Transverse colon (tissue), 4 donors: ENCODE results near the gene VPS26C. TPM values are rescaled to one million over a fixed set of nuclear protein-coding genes. Genes with fewer than 3 reads are reported as not detected.

ENCODE experiments used
- DNase-seq: peaks from one replicate; pipeline ENCODE4 v3.0.0-alpha.2; 2019
- H3K27ac ChIP-seq, 4 donors: fragments of 200-600 bp; sonication (generic); 2 replicates each; pipeline ENCODE4 v1.5.1; 2016 to 2018; ENCODE audit warnings: inconsistent platforms in 4 of 4
- H3K27me3 ChIP-seq: fragments of 200-600 bp; sonication (generic); 2 replicates; pipeline ENCODE4 v1.5.1; 2017; ENCODE audit warnings: inconsistent platforms
- H3K36me3 ChIP-seq, 4 donors: fragments of 200-600 bp; sonication (generic); 2 replicates each; pipeline ENCODE4 v1.5.1; 2017 to 2019; ENCODE audit warnings: inconsistent platforms in 4 of 4
- H3K4me1 ChIP-seq, 4 donors: fragments of 200-600 bp; sonication (generic); 2 replicates each; pipeline ENCODE4 v1.5.1; 2017 to 2020; ENCODE audit warnings: inconsistent platforms in 4 of 4
- H3K4me3 ChIP-seq, 4 donors: fragments of 200-600 bp; sonication (generic); 1 replicate in 1 of 4; 2 replicates in 3 of 4; pipeline versions ENCODE4 v1.5.1 to v1.6.1; 2017 to 2019; ENCODE audit warnings: inconsistent platforms in 4 of 4
- H3K9me3 ChIP-seq, 2 donors: fragments of 200-600 bp; sonication (generic); 2 replicates each; pipeline ENCODE4 v1.5.1; 2017 to 2019; ENCODE audit warnings: inconsistent platforms in 2 of 2
- EP300 ChIP-seq: sonication (generic); formaldehyde crosslinking; IDR thresholded peaks from one replicate; pipeline ENCODE4 v1.6.1; 2017; ENCODE audit warnings: antibody characterized with exemption, low read depth
- POLR2A ChIP-seq: fragments of 450-650 bp; IDR thresholded peaks from one replicate; pipeline ENCODE4 v1.6.1; 2016; ENCODE audit warnings: antibody characterized with exemption, mild to moderate bottlenecking, moderate library complexity
- POLR2AphosphoS5 ChIP-seq, 3 donors: sonication (generic); formaldehyde crosslinking; IDR thresholded peaks; one replicate each; pipeline ENCODE4 v1.6.1; 2016; ENCODE audit warnings: antibody characterized with exemption in 3 of 3
- whole genome bisulfite sequencing, 2 donors: methylation state at CpG; one replicate each; pipeline ENCODE4 v1.1.5; 2018; ENCODE audit warnings: low coverage in 1 of 2; 5-methylcytosine and 5-hydroxymethylcytosine counted together
- in situ Hi-C, 4 donors: fragments of 200-750 bp; cut with MboI; loops; one replicate each; pipeline versions ENCODE4 v1.15.0 to v1.15.1; 2017; ENCODE audit warnings: low sequenced_read_pairs in 3 of 4, low pct_ligation_motif_present in 1 of 4, low pct_unique_long_range_greater_than_20kb in 1 of 4
- intact Hi-C: fragments of 100-400 bp; cut with DNase I; formaldehyde crosslinking; loops from one replicate; pipeline ENCODE4 v1.15.1; 2023; ENCODE audit warnings: low total_unique reads
- total RNA-seq, 4 donors: library from RNA; depleted of rRNA; stranded (reverse); fragments of >200 nt; gene quantifications; one replicate each; pipeline ENCODE4 v1.1.0, GENCODE V29; 2016
- TF ChIP-seq, protein P1 (sequence below), 5 experiments: fragments of 200-600 bp in 3 of 5; fragments of 450-650 bp in 2 of 5; sonication (generic) in 3 of 5; IDR thresholded peaks; 1 replicate in 2 of 5; 2 replicates in 3 of 5; pipeline ENCODE4 v1.5.1; 2016 to 2017; ENCODE audit warnings: antibody characterized with exemption in 5 of 5, inconsistent platforms in 3 of 5, mild to moderate bottlenecking in 2 of 5, moderate library complexity in 1 of 5

VPS26C gene
- total RNA-seq, 4 donors from 2014 or later = 86.5 to 146 (median 108) TPM

DNA sequence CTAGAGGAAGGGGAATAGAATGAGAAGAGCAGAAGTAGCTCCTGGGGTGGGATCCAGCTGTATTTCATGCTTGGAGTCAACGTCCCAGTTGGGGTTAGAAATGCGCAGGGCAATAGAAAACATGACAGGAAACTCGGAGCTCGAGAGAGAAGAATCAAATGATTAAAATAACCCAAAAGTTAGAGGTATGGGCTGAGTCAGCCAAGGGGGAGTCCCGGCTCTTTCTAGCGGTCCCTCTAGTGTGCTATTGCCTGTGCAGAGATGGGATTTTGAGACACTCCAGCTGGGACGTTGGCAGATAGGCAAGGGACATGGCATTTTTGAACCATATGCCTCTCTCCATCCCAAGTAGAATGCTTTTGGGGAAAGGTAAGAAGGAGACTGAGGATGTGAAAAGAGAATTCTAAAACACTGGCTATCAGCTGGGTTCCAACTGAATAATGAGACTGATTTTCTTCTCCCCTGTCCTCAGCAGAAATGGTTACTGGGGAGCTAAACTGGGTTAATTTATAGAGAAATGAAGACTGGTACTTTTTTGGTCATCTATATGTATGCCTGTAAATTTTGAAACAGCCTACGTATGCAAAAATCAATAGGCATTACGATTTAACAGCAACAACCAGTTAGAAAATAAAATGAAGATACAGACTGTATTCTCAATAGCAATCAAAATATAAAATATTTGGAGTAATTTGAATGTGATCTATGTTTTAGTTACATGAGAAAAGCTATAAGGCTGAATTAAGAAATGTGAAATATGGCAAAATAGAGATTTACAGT lies 7.0 kb upstream of the VPS26C start:
- intact Hi-C loops = no loop called here
- 48 to 72% methylated on average over 6 to 9 of the region's 9 CpGs for WGBS, 2 donors
- TF ChIP-seq EP300 (no peak), POLR2AphosphoS5 (IDR thresholded peaks at IDR 0.05) (no peak), POLR2A (no peak)
- TF ChIP-seq, protein P1, sequence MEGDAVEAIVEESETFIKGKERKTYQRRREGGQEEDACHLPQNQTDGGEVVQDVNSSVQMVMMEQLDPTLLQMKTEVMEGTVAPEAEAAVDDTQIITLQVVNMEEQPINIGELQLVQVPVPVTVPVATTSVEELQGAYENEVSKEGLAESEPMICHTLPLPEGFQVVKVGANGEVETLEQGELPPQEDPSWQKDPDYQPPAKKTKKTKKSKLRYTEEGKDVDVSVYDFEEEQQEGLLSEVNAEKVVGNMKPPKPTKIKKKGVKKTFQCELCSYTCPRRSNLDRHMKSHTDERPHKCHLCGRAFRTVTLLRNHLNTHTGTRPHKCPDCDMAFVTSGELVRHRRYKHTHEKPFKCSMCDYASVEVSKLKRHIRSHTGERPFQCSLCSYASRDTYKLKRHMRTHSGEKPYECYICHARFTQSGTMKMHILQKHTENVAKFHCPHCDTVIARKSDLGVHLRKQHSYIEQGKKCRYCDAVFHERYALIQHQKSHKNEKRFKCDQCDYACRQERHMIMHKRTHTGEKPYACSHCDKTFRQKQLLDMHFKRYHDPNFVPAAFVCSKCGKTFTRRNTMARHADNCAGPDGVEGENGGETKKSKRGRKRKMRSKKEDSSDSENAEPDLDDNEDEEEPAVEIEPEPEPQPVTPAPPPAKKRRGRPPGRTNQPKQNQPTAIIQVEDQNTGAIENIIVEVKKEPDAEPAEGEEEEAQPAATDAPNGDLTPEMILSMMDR (IDR thresholded peaks at IDR 0.05) = no peak

DNA sequence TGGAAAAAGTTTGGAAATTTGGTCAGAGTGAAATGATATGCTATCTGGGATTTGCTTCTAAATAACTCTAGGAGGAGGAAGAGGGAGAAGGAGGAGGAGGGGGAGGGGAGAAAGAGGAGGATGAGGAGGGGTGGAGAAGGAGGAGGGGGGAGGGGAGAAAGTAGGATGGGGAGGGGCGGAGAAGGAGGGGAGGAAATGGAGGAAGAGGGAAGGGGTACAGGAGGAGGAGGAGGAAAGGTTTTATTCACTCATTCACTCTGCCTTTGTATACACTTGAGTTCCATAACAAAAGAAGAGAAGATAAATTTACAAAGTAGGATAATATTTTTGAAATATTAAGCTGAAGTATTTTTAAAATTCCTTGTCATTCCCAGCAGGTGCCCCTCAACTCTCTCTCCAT lies 6.3 kb upstream of the VPS26C start:
- WGBS, 2 donors = 62% methylated on average over 1 of the region's 1 CpG; no CpG with 5 or more reads in 1 of the 2 donors
- in situ Hi-C loops (loop anchor here in 2 of 4 donors (10.0 to 25.0 kb wide), 2 partner anchors 81 to 214 kb away; no protein-coding TSS in a partner anchor), intact Hi-C loops (no loop called here)
- H3K27ac ChIP-seq = no peak overlapping the region
- H3K27me3 ChIP-seq = no peaks in the 10 kb centered on the region
- H3K4me3 ChIP-seq = no peak overlapping the region
- no peak for DNase-seq
- no peak for TF ChIP-seq EP300
- TF ChIP-seq, protein P1 (IDR thresholded peaks at IDR 0.05) = no peak
- no peak for TF ChIP-seq POLR2AphosphoS5 (IDR thresholded peaks at IDR 0.05)
- no peak for TF ChIP-seq POLR2A
- peaks cover 0 to 5% (median 1%) of the 10 kb centered on the region in 4 donors for H3K4me1 ChIP-seq
- H3K9me3 ChIP-seq = no peaks in the 10 kb centered on the region
- no peaks in the 10 kb centered on the region for H3K36me3 ChIP-seq

More for the DNA sequence above, 7.0 kb upstream of the VPS26C start:
- Histone ChIP-seq H3K4me3 (no peak overlapping the region), H3K36me3 (no peaks in the 10 kb centered on the region), H3K27me3 (no peaks in the 10 kb centered on the region), H3K9me3 (no peaks in the 10 kb centered on the region), H3K27ac (no peak overlapping the region), H3K4me1 (no peaks in the 10 kb centered on the region)
- in situ Hi-C loops = loop anchor here in 2 of 4 donors (10.0 to 25.0 kb wide), 2 partner anchors 81 to 213 kb away; no protein-coding TSS in a partner anchor
- DNase-seq = no peak

DNA sequence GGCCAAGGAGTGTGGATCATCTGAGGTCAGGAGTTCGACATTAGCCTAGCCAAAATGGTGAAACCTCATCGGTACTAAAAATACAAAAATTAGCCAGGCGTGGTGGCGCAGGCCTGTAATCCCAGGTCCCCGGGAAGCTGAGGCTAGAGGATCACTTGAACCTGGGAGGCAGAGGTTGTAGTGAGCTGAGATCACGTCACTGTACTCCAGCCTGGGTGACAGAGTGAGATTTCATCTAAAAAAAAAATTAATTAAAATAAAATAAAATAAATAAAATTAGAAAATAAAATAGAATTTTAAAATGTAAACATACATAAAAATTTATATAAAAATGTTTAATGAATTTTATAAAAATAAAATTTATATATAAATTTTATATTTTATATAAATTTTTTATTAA lies 5.8 kb upstream of the VPS26C start:
- H3K36me3 ChIP-seq = no peaks in the 10 kb centered on the region
- intact Hi-C loops = no loop called here
- TF ChIP-seq POLR2A = no peak
- no peak for TF ChIP-seq POLR2AphosphoS5 (IDR thresholded peaks at IDR 0.05)
- no peak for TF ChIP-seq EP300
- TF ChIP-seq, protein P1 (IDR thresholded peaks at IDR 0.05) = no peak
- no peaks in the 10 kb centered on the region for H3K9me3 ChIP-seq
- H3K4me1 ChIP-seq = peaks cover 0 to 8% (median 3%) of the 10 kb centered on the region in 4 donors
- in situ Hi-C loops = loop anchor here in 2 of 4 donors (10.0 to 25.0 kb wide), 2 partner anchors 82 to 214 kb away; no protein-coding TSS in a partner anchor
- H3K27ac ChIP-seq = no peak overlapping the region
- H3K4me3 ChIP-seq = no peak overlapping the region
- H3K27me3 ChIP-seq = no peaks in the 10 kb centered on the region
- DNase-seq = no peak
- 90 to 93% methylated on average over 5 to 6 of the region's 6 CpGs for WGBS, 2 donors

DNA sequence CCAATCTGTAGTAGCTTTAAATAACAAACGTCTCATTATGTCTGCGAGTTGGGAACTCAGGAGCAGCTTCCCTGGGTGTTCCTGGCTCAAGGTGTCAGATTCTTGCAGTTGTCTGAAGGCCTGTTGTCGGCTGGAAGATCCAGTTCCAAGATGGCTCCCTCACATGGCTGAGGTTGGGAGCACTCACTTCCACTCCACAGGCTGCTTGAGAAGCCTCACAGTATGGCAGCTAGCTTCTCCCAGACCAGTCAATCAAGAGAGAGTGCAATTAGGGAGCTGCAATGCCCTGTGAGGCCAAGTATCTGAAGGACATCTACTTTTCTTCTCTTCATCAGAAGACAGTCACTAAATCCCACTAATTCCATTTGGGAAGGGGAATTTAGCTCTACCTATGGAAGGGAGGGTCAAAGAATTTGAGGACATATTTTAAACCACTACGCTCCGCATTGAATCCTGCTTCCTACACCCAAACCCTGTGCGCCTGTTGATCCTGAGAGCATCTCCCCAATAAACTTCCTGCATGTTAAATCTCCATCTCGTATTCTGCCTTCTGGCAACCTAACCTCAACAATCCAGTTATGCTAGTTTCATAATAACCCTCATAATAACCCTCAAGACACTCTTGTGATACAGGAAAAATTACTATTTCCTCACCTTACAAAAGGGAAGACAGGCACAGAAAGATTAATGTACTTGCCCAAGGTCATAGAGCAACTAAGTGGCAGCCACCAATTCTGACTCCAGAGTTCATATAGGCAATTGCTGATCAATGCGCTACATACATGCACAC lies 3.6 kb upstream of the VPS26C start:
- TF ChIP-seq POLR2A (no peak), POLR2AphosphoS5 (IDR thresholded peaks at IDR 0.05) (no peak), EP300 (no peak)
- TF ChIP-seq, protein P1 (IDR thresholded peaks at IDR 0.05) = no peak
- Histone ChIP-seq H3K4me1 (peaks cover 5 to 17% (median 10%) of the 10 kb centered on the region in 4 donors), H3K27me3 (no peaks in the 10 kb centered on the region), H3K27ac (no peak overlapping the region), H3K4me3 (no peak overlapping the region), H3K36me3 (no peaks in the 10 kb centered on the region), H3K9me3 (no peaks in the 10 kb centered on the region)
- in situ Hi-C loops = loop anchor here in 2 of 4 donors (10.0 to 25.0 kb wide), 2 partner anchors 84 to 217 kb away; no protein-coding TSS in a partner anchor
- 81 to 90% methylated on average over 6 to 8 of the region's 8 CpGs for WGBS, 2 donors
- no peak for DNase-seq
- intact Hi-C loops = no loop called here
